HEK293T (cell line): Measurements from ENCODE around the gene TCTN3.
"Not testable (repeated sequence)": the region's sequence is repeated elsewhere in the genome, so short reads cannot be mapped to it uniquely, and the experiment has no call there.

Experiments
- CTCF ChIA-PET: fragments of 350-600 bp; formaldehyde crosslinking; extraction: SDS; loops from one replicate; lab custom pipeline; 2021; ENCODE audit warnings: antibody characterized with exemption, inconsistent platforms; lab: Yijun Ruan, JAX
- POLR2A ChIA-PET: fragments of 350-600 bp; formaldehyde crosslinking; extraction: SDS; loops from one replicate; lab custom pipeline; 2020; ENCODE audit warnings: antibody characterized with exemption, inconsistent platforms; lab: Yijun Ruan, JAX
- DNase-seq: peaks from one replicate; pipeline ENCODE4 v3.0.0; 2012; ENCODE audit warnings: mixed read lengths; ENCODE audit errors: extremely low spot score
- ARNT ChIP-seq: fragments of 450-650 bp; IDR thresholded peaks from 2 replicates; pipeline ENCODE4 v1.6.1; 2017; ENCODE audit warnings: mild to moderate bottlenecking
- BHLHE40 ChIP-seq: fragments of 450-650 bp; IDR thresholded peaks from 2 replicates; pipeline ENCODE4 v1.6.1; 2016; ENCODE audit warnings: mild to moderate bottlenecking, moderate library complexity, borderline replicate concordance
- CTBP1 ChIP-seq: fragments of 450-650 bp; IDR thresholded peaks from 2 replicates; pipeline ENCODE4 v1.6.1; 2016; ENCODE audit warnings: borderline replicate concordance
- ELF4 ChIP-seq: fragments of 450-650 bp; IDR thresholded peaks from 2 replicates; pipeline ENCODE4 v1.6.1; 2017; ENCODE audit warnings: antibody characterized with exemption
- FOXA1 ChIP-seq: fragments of 450-650 bp; IDR thresholded peaks from 2 replicates; pipeline ENCODE4 v1.6.1; 2016; ENCODE audit warnings: mild to moderate bottlenecking
- FOXK2 ChIP-seq: fragments of 450-650 bp; IDR thresholded peaks from 2 replicates; pipeline ENCODE4 v1.6.1; 2016; ENCODE audit warnings: mild to moderate bottlenecking
- FOXM1 ChIP-seq: fragments of 450-650 bp; IDR thresholded peaks from 2 replicates; pipeline ENCODE4 v1.6.1; 2017; ENCODE audit warnings: mild to moderate bottlenecking, borderline replicate concordance
- HDGF ChIP-seq: fragments of 450-650 bp; IDR thresholded peaks from 2 replicates; pipeline ENCODE4 v1.6.1; 2017; ENCODE audit warnings: antibody characterized with exemption, borderline replicate concordance
- L3MBTL2 ChIP-seq: fragments of 450-650 bp; conservative IDR thresholded peaks from 2 replicates; pipeline ENCODE4 v1.6.1; 2016; ENCODE audit warnings: mild to moderate bottlenecking
- LEF1 ChIP-seq: fragments of 450-650 bp; IDR thresholded peaks from 2 replicates; pipeline ENCODE4 v1.6.1; 2017; ENCODE audit warnings: mild to moderate bottlenecking, borderline replicate concordance
- NFRKB ChIP-seq: fragments of 450-650 bp; IDR thresholded peaks from 2 replicates; pipeline ENCODE4 v1.6.1; 2016; ENCODE audit warnings: mild to moderate bottlenecking, moderate library complexity
- SP1 ChIP-seq: fragments of 450-650 bp; IDR thresholded peaks from 2 replicates; pipeline ENCODE4 v1.6.1; 2017
- SUZ12 ChIP-seq: fragments of 450-650 bp; IDR thresholded peaks from 2 replicates; pipeline ENCODE4 v1.6.1; 2016; ENCODE audit warnings: mild to moderate bottlenecking
- TARDBP ChIP-seq: fragments of 450-650 bp; IDR thresholded peaks from 2 replicates; pipeline ENCODE4 v1.6.1; 2016
- ZNF384 ChIP-seq: fragments of 450-650 bp; IDR thresholded peaks from 2 replicates; pipeline ENCODE4 v1.6.1; 2016
- TF ChIP-seq, protein P1 (sequence below): fragments of 450-650 bp; IDR thresholded peaks from 2 replicates; pipeline ENCODE4 v1.6.1; 2016

TCTN3 gene

GRCh38 chr10:95693668-95694534 lies at the start of gene TCTN3:
TSS of gene TCTN3 (minus strand) at chr10:95693927. CDS start at chr10:95693899, 28 bp downstream.
- DNase-seq = peak; percentile 100
- ChIA-PET POLR2A (interaction anchor here (0.6 to 2.0 kb wide), 12 partner anchors 13 to 344 kb away, joined by 3 to 14 read pairs (median 4); partner anchors contain the start of gene CC2D2B), CTCF (interaction anchor here (0.5 to 3.0 kb wide), 36 partner anchors 9 to 609 kb away, joined by 3 to 82 read pairs (median 4); partner anchors contain the start of genes ENTPD1 and ZNF518A)
- TF ChIP-seq FOXM1 (peak; percentile 69; the same call in 1 of the 2 replicates), ELF4 (no peak), NFRKB (no peak), FOXK2 (no peak), SP1 (no peak), ARNT (no peak), TARDBP (no peak), ZNF384 (peak; percentile 37; the same call in 1 of the 2 replicates), L3MBTL2 (no peak), SUZ12 (no peak), LEF1 (no peak), FOXA1 (no peak), BHLHE40 (no peak), HDGF (no peak)
- TF ChIP-seq, protein P1, sequence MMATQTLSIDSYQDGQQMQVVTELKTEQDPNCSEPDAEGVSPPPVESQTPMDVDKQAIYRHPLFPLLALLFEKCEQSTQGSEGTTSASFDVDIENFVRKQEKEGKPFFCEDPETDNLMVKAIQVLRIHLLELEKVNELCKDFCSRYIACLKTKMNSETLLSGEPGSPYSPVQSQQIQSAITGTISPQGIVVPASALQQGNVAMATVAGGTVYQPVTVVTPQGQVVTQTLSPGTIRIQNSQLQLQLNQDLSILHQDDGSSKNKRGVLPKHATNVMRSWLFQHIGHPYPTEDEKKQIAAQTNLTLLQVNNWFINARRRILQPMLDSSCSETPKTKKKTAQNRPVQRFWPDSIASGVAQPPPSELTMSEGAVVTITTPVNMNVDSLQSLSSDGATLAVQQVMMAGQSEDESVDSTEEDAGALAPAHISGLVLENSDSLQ = no peak

- ChIA-PET POLR2A (no interaction called here), CTCF (no interaction called here)
- DNase-seq = no peak
- TF ChIP-seq SUZ12 = no peak
- no peak for TF ChIP-seq FOXA1
- no peak for TF ChIP-seq SP1
- no peak for TF ChIP-seq ARNT
- TF ChIP-seq TARDBP = no peak
Measured at GRCh38 chr10:95742962-95743535, 49.3 kb upstream of the TCTN3 start.

GRCh38 chr10:95742485-95742884 lies 48.8 kb upstream of the TCTN3 start:
- ChIA-PET CTCF (interaction anchor here (0.7 kb wide), 1 partner anchor 65 kb away, joined by 3 read pairs; no protein-coding TSS in a partner anchor), POLR2A (no interaction called here)
- no peak for DNase-seq
- no peak for TF ChIP-seq BHLHE40
- TF ChIP-seq TARDBP = no peak
- TF ChIP-seq SUZ12 = no peak
- no peak for TF ChIP-seq ELF4
- no peak for TF ChIP-seq FOXA1
- no peak for TF ChIP-seq ARNT
- TF ChIP-seq FOXK2 = no peak
- no peak for TF ChIP-seq FOXM1
- TF ChIP-seq LEF1 = no peak
- TF ChIP-seq HDGF = no peak
- no peak for TF ChIP-seq NFRKB
- TF ChIP-seq L3MBTL2 = no peak
- TF ChIP-seq, protein P1 = no peak
- no peak for TF ChIP-seq ZNF384
- TF ChIP-seq SP1 = no peak
- no peak for TF ChIP-seq CTBP1

DNA sequence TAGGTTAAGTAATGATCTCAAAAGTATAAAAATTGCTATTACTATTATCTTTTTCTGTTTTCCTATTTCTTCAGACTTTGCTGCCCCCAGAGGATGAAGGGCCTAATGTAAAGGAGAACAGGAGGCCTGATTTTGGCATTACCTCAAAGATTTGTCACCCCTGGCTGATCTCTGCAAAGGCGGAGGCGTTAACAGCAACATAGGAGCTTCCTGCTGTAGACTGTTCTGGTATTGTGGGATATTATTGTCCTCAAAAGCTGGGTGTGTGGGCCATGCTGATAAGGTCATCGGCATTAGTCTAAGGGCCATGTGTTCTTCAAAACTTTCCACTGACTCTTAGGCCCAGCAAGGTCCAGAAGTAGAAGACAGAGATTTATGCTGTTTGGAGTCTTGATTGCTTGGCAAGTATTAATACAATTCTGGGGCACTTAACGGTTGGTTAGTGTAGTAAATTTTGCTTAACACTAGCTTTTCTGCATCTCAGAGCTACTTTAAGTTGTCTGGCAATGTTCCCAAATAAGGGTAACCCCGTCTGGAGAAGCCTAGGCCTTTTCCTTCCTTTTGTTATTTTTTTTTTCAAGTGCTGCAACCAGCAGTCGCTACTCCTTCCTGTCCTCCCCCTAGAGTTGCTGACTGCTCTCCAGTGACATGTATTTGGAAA lies 48.2 kb upstream of the TCTN3 start:
- POLR2A ChIA-PET = no interaction called here
- DNase-seq = no peak
- no peak for TF ChIP-seq FOXM1
- CTCF ChIA-PET = interaction anchor here (0.7 kb wide), 1 partner anchor 65 kb away, joined by 3 read pairs; no protein-coding TSS in a partner anchor

GRCh38 chr10:95739056-95739455 lies 45.3 kb upstream of the TCTN3 start:
- TF ChIP-seq ARNT = no peak
- no peak for TF ChIP-seq LEF1
- no peak for TF ChIP-seq FOXA1
- no peak for TF ChIP-seq CTBP1
- no peak for TF ChIP-seq L3MBTL2
- TF ChIP-seq BHLHE40 = no peak
- TF ChIP-seq TARDBP = no peak
- no peak for TF ChIP-seq ZNF384
- no peak for TF ChIP-seq SUZ12
- TF ChIP-seq NFRKB = no peak
- TF ChIP-seq SP1 = no peak
- no peak for TF ChIP-seq HDGF
- ChIA-PET CTCF (interaction anchor here (0.6 kb wide), 1 partner anchor 40 kb away, joined by 3 read pairs; no protein-coding TSS in a partner anchor), POLR2A (no interaction called here)
- no peak for DNase-seq

DNA sequence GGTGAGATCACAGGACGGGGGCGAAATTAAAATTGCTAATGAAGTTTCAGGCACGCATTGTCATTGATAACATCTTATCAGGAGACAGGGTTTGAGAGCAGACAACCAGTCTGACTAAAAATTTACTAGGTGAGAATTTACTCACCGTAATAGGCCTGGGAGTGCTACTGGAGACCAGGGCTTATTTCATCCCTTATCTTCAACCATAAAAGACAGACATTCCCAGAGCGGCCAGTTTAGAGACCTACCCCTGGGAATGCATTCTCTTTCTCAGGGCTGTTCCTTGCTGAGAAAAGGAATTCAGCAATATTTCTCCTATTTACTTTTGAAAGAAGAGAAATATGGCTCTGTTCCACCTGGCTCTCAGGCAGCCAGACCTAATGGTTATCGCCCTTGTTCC lies 39.2 kb upstream of the TCTN3 start:
- CTCF ChIA-PET, POLR2A ChIA-PET, DNase-seq: not testable (repeated sequence)

DNA sequence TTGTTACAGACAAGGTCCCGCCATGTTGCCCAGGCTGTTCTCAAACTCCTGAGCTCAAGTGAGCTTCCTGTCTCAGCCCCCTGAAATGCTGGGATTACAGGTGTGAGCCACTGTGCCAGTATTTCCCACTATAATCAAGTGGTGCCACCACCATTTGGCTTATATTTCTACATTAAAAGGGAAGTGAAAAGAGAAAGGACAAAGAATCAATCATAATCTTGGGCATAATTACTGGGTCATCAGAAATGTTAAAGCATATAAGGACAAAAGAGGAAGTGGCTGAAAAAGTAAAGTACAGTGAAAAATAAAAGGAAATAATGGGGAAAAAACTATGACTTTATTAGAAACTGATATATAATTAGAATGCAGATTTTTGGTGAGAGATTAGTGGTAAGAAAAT lies 36.5 kb upstream of the TCTN3 start:
- no peak for DNase-seq
- POLR2A ChIA-PET = no interaction called here
- CTCF ChIA-PET = no interaction called here
- TF ChIP-seq ARNT (no peak), SUZ12 (no peak), SP1 (no peak), HDGF (no peak), BHLHE40 (no peak), LEF1 (no peak), CTBP1 (no peak), TARDBP (no peak), L3MBTL2 (no peak), NFRKB (no peak), ZNF384 (no peak), FOXA1 (no peak), ELF4 (no peak), FOXM1 (no peak), FOXK2 (no peak)
- TF ChIP-seq, protein P1 = no peak
